ENCODE results near the gene BBC3.

The BBC3 gene

DNA sequence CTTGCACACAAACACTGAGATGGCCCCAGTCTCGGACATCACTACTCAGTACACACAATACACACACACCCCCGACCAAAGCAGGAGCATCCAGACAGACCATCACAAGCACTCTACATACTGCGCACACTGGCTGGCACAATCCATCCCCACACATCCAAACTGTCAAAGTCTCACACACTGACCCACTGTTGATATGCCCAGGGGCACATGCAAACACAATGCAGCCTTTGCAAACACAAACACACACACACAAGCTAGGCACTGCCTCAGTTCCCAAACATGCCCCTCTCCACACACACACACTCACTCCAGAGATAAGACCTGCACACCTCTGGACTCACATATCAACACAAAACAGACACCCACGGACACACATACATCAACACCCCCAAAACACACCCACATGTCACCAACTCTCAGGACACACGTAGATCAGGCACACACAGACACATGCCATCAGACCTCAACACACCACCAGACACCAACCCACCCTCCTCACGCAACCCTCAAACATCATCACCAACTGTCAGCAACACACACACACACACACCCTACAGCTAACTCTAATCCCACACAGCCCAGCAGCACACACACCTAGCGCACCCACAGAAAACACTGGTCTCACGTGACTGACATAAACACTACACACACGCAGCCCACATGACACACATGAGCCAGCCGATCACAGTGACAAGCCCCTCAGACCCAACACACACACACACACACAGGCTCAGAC, 1.9 kb downstream of the BBC3 start:
- peak overlapping the region; percentile 83 to 96 for H3K4me3 ChIP-seq (ENCODE audit: low read length in 2 of 2)
- peaks cover 0 to 1% of the 10 kb centered on the region in 2 donors for H3K9me3 ChIP-seq (replicated peaks in 1 of 2; ENCODE audit: control insufficient read depth in 2 of 2, insufficient read depth in 1 of 2, low read depth in 1 of 2, low read length in 2 of 2)
- H2BK5ac ChIP-seq (ENCODE audit: low read length) = peak overlapping the region; percentile 96
- H3K36me3 ChIP-seq (replicated peaks in 1 of 2; ENCODE audit: control insufficient read depth in 2 of 2, insufficient read depth in 2 of 2, low read length in 2 of 2) = peaks cover 2 to 15% of the 10 kb centered on the region in 2 donors
- H2AK5ac ChIP-seq (ENCODE audit: low read depth, low read length) = peak overlapping the region; percentile 98
- H4K91ac ChIP-seq (ENCODE audit: low read depth, low read length, poor library complexity) = peak overlapping the region; percentile 22
- peak overlapping the region; percentile 5 for H2BK12ac ChIP-seq (ENCODE audit: low read length)
- H3K4ac ChIP-seq (ENCODE audit: low read length) = peak overlapping the region; percentile 71
- H3K4me2 ChIP-seq (ENCODE audit: insufficient read depth, low read length, poor library complexity, severe bottlenecking) = peak overlapping the region; percentile 97
- H2BK15ac ChIP-seq (ENCODE audit: low read length) = peak overlapping the region; percentile 51
- H3K9ac ChIP-seq (ENCODE audit: low read depth, low read length, poor library complexity) = peak overlapping the region; percentile 97
- H3K4me1 ChIP-seq (ENCODE audit: control insufficient read depth in 2 of 2, insufficient read depth in 1 of 2, low read depth in 1 of 2, low read length in 2 of 2) = peaks cover 31 to 38% of the 10 kb centered on the region in 2 donors
- H2AFZ ChIP-seq (ENCODE audit: low read length) = no peak overlapping the region
- H4K8ac ChIP-seq (ENCODE audit: low read depth, low read length) = peak overlapping the region; percentile 67
- DNase-seq (ENCODE audit: low spot score) = no peak
- peak overlapping the region; percentile 11 for H3K14ac ChIP-seq (ENCODE audit: low read length)
- H3K79me1 ChIP-seq (ENCODE audit: low read depth, low read length) = peaks cover 16% of the 10 kb centered on the region
- H3K27ac ChIP-seq (replicated peaks; ENCODE audit: low read length) = peak overlapping the region; percentile 99
- WGBS, 2 donors (ENCODE audit: extremely low coverage in 2 of 2, insufficient read length in 2 of 2, insufficient replicate concordance in 1 of 2) = no CpG with 5 or more reads among the region's 10 CpGs
- H3K27me3 ChIP-seq (ENCODE audit: control insufficient read depth in 3 of 3, insufficient read depth in 3 of 3, low read depth in 1 of 3, low read length in 3 of 3) = no peaks in the 10 kb centered on the region
- H2BK120ac ChIP-seq (ENCODE audit: low read depth, low read length) = peak overlapping the region; percentile 74
- peak overlapping the region; percentile 99 for H3K18ac ChIP-seq (ENCODE audit: low read length)
- peak overlapping the region; percentile 99 for H3K23ac ChIP-seq (ENCODE audit: low read depth, low read length, poor library complexity)

DNA sequence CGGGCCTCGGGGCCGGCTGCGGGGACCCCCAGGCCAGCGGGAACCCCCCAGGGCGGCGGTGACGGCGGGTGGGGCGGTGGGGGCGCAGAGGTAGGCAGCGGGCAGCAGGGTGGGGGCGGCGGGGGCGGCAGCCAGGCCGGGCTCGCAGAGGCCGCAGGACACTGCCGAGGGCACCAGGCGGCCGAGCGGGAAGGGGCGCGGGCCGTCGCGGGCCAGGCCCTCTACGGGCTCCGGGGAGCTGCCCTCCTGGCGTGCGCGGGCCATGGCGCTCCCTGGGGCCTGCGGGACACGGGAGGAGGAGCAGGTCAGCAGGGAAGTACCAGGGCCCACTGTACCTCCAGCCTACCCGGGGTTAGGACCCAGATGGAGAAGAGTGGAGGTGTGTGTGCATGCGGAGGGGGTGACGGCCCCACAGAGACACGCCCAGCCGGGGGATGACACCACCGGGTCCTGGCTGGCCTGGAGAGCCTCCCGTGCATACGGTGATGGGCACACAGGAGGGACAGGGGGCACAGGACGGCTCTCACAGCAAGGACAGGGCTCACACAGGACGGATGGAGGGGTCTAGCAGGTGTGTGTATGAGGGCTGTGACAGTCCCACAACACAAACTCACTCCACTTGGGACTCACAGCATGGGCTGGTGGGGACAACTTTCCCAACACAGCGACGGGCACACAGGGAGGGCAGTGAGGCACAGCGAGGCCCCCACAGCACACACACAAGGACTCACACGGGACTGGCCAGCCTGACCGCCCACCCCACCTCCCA, 2.6 kb downstream of the BBC3 start:
- peak overlapping the region; percentile 99 for H3K18ac ChIP-seq (ENCODE audit: low read length)
- H2AFZ ChIP-seq (ENCODE audit: low read length) = peak overlapping the region; percentile 45
- H2BK120ac ChIP-seq (ENCODE audit: low read depth, low read length) = peak overlapping the region; percentile 74
- H3K4me3 ChIP-seq (ENCODE audit: low read length in 2 of 2) = peak overlapping the region; percentile 83 to 96
- H2BK5ac ChIP-seq (ENCODE audit: low read length) = peak overlapping the region; percentile 96
- no peak overlapping the region for H4K91ac ChIP-seq (ENCODE audit: low read depth, low read length, poor library complexity)
- peak overlapping the region; percentile 97 for H3K4me2 ChIP-seq (ENCODE audit: insufficient read depth, low read length, poor library complexity, severe bottlenecking)
- peaks cover 4 to 22% of the 10 kb centered on the region in 2 donors for H3K36me3 ChIP-seq (replicated peaks in 1 of 2; ENCODE audit: control insufficient read depth in 2 of 2, insufficient read depth in 2 of 2, low read length in 2 of 2)
- peak overlapping the region; percentile 97 for H3K9ac ChIP-seq (ENCODE audit: low read depth, low read length, poor library complexity)
- no peak for DNase-seq (ENCODE audit: low spot score)
- no CpG with 5 or more reads among the region's 50 CpGs for WGBS, 2 donors (ENCODE audit: extremely low coverage in 2 of 2, insufficient read length in 2 of 2, insufficient replicate concordance in 1 of 2)
- peaks cover 0 to 1% of the 10 kb centered on the region in 2 donors for H3K9me3 ChIP-seq (replicated peaks in 1 of 2; ENCODE audit: control insufficient read depth in 2 of 2, insufficient read depth in 1 of 2, low read depth in 1 of 2, low read length in 2 of 2)
- H3K14ac ChIP-seq (ENCODE audit: low read length) = peak overlapping the region; percentile 95
- peak overlapping the region; percentile 5 for H2BK12ac ChIP-seq (ENCODE audit: low read length)
- H2BK15ac ChIP-seq (ENCODE audit: low read length) = peak overlapping the region; percentile 51
- peak overlapping the region; percentile 99 for H3K27ac ChIP-seq (replicated peaks; ENCODE audit: low read length)
- no peaks in the 10 kb centered on the region for H3K27me3 ChIP-seq (ENCODE audit: control insufficient read depth in 3 of 3, insufficient read depth in 3 of 3, low read depth in 1 of 3, low read length in 3 of 3)
- H3K4me1 ChIP-seq (ENCODE audit: control insufficient read depth in 2 of 2, insufficient read depth in 1 of 2, low read depth in 1 of 2, low read length in 2 of 2) = peaks cover 31 to 38% of the 10 kb centered on the region in 2 donors
- peak overlapping the region; percentile 99 for H3K23ac ChIP-seq (ENCODE audit: low read depth, low read length, poor library complexity)
- peak overlapping the region; percentile 98 for H2AK5ac ChIP-seq (ENCODE audit: low read depth, low read length)
- H4K8ac ChIP-seq (ENCODE audit: low read depth, low read length) = peak overlapping the region; percentile 67
- peak overlapping the region; percentile 71 for H3K4ac ChIP-seq (ENCODE audit: low read length)
- peaks cover 19% of the 10 kb centered on the region for H3K79me1 ChIP-seq (ENCODE audit: low read depth, low read length)

DNA sequence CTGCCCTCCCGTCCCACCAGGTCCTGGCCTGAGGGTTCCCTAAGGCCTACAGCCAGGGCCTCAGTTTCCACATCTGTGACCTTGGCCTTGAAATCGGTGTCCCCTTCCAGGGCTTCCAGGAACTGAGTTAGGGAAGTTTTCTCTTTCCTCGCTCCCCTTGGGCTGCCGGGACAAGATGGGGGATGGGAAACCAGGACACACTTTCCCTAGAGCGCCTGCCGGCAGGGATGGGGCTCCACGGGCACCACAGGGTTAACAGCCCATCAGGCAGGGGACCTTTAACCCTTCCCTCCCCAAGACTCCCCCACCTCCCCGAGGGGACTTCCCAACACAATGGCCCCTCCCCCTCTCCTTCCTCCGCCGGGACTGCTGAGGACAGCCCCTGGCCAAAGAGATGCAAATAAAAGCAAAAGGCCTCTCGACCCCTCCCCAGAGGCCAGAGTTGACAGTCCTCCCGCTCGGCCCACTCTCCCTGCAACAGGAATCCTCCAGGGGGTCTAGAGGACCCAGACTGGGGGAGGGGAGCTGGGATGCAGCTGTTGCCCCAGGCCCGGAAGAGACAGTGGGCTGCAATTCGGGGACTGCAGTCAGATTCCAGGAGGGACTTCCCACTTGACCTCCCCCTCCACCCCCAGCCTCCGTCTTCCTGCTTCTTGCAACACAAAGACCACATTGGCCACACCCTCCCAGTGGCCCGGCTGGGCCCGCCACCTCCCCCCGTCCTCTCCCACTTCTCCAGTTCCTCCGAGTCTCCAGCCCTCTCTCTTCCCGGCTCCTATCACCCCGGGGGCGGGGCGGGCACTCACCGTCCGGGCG, 3.4 kb downstream of the BBC3 start:
- peak overlapping the region; percentile 100 for H3K23ac ChIP-seq (ENCODE audit: low read depth, low read length, poor library complexity)
- no peak overlapping the region for H3K4ac ChIP-seq (ENCODE audit: low read length)
- H3K79me1 ChIP-seq (ENCODE audit: low read depth, low read length) = peaks cover 19% of the 10 kb centered on the region
- peak overlapping the region; percentile 97 for H3K4me2 ChIP-seq (ENCODE audit: insufficient read depth, low read length, poor library complexity, severe bottlenecking)
- peak overlapping the region; percentile 45 for H2AFZ ChIP-seq (ENCODE audit: low read length)
- no peaks in the 10 kb centered on the region for H3K27me3 ChIP-seq (ENCODE audit: control insufficient read depth in 3 of 3, insufficient read depth in 3 of 3, low read depth in 1 of 3, low read length in 3 of 3)
- H3K18ac ChIP-seq (ENCODE audit: low read length) = peak overlapping the region; percentile 99
- H2BK12ac ChIP-seq (ENCODE audit: low read length) = no peak overlapping the region
- no peak overlapping the region for H4K8ac ChIP-seq (ENCODE audit: low read depth, low read length)
- no CpG with 5 or more reads among the region's 27 CpGs for WGBS, 2 donors (ENCODE audit: extremely low coverage in 2 of 2, insufficient read length in 2 of 2, insufficient replicate concordance in 1 of 2)
- H3K27ac ChIP-seq (replicated peaks; ENCODE audit: low read length) = peak overlapping the region; percentile 99
- peak overlapping the region; percentile 83 to 96 for H3K4me3 ChIP-seq (ENCODE audit: low read length in 2 of 2)
- no peak overlapping the region for H3K14ac ChIP-seq (ENCODE audit: low read length)
- no peak overlapping the region for H2BK120ac ChIP-seq (ENCODE audit: low read depth, low read length)
- H3K36me3 ChIP-seq (replicated peaks in 1 of 2; ENCODE audit: control insufficient read depth in 2 of 2, insufficient read depth in 2 of 2, low read length in 2 of 2) = peaks cover 4 to 23% of the 10 kb centered on the region in 2 donors
- H3K4me1 ChIP-seq (ENCODE audit: control insufficient read depth in 2 of 2, insufficient read depth in 1 of 2, low read depth in 1 of 2, low read length in 2 of 2) = peaks cover 31 to 36% of the 10 kb centered on the region in 2 donors
- peaks cover 0 to 1% of the 10 kb centered on the region in 2 donors for H3K9me3 ChIP-seq (replicated peaks in 1 of 2; ENCODE audit: control insufficient read depth in 2 of 2, insufficient read depth in 1 of 2, low read depth in 1 of 2, low read length in 2 of 2)
- no peak overlapping the region for H2BK15ac ChIP-seq (ENCODE audit: low read length)
- H3K9ac ChIP-seq (ENCODE audit: low read depth, low read length, poor library complexity) = peak overlapping the region; percentile 97
- H2AK5ac ChIP-seq (ENCODE audit: low read depth, low read length) = peak overlapping the region; percentile 40
- peak; percentile 96 for DNase-seq (ENCODE audit: low spot score)
- H4K91ac ChIP-seq (ENCODE audit: low read depth, low read length, poor library complexity) = no peak overlapping the region
- H2BK5ac ChIP-seq (ENCODE audit: low read length) = peak overlapping the region; percentile 96

Measured in neuronal stem cell (in vitro differentiated cells).